ENCODE data around the gene TAF4B. TPM values are rescaled to one million over a fixed set of nuclear protein-coding genes. Genes with fewer than 3 reads are reported as not detected.

Gene TAF4B
- total and polyA plus RNA-seq, 2 of the 8 experiments (the other 6 are each of a cell fraction or from before 2014, with no cell fraction given), result 9.3 to 19.8 TPM

DNA sequence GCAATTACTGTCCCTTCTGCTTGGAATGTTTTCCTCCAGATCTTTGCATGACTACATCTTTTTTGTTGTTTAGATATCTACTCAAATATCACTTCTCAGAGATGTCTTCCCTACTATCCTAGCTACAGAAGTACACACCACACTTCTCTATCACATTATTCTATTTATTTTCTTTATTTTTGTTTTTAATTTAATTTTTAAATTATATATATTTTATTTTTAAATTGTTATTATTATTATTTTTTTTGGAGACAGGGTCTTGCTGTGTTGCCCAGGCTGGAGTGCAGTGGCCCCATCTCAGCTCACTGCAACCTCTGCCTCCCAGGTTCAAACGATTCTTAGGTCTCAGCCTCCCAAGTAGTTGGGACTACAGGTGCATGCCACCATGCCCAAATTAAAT is 106.7 kb downstream of the TAF4B start:
- H3K4ac ChIP-seq (replicated peaks; ENCODE audit: insufficient read length, low read depth, low read length), result no peak overlapping the region
- no peaks in the 10 kb centered on the region for H3K9me3 ChIP-seq (ENCODE audit: insufficient read depth in 2 of 2, low read depth in 1 of 2, low read length in 1 of 2)
- H2BK12ac ChIP-seq (ENCODE audit: low read depth, low read length), result no peak overlapping the region
- H3K4me1 ChIP-seq (replicated peaks in 1 of 4; ENCODE audit: control insufficient read depth in 3 of 4, insufficient read depth in 4 of 4, low read length in 3 of 4), result no peaks in the 10 kb centered on the region; a peak in 1 of 7 replicates
- no peak overlapping the region for H3K56ac ChIP-seq (replicated peaks; ENCODE audit: insufficient read length, low read depth, low read length)
- no peaks in the 10 kb centered on the region for H3K79me2 ChIP-seq (ENCODE audit: control insufficient read depth in 1 of 2, insufficient read depth in 2 of 2, low read length in 2 of 2)
- FAIRE-seq (no peak), DNase-seq (ENCODE audit: low read depth in 1 of 2, low spot score in 2 of 2) (no peak)
- no peak overlapping the region for H2BK120ac ChIP-seq (replicated peaks; ENCODE audit: low read depth, low read length)
- H2AFZ ChIP-seq (ENCODE audit: low read length), result no peak overlapping the region
- no peak overlapping the region for H3K9ac ChIP-seq (replicated peaks in 1 of 4; ENCODE audit: extremely low read depth in 1 of 4, low read depth in 3 of 4, low read length in 3 of 4)
- no peak overlapping the region for H2BK5ac ChIP-seq (ENCODE audit: low read depth, low read length)
- no peak overlapping the region for H2BK15ac ChIP-seq (ENCODE audit: low read length)
- no peak overlapping the region for H3K14ac ChIP-seq (ENCODE audit: insufficient read length)
- peaks cover under 1 to 8% (median 5%) of the 10 kb centered on the region in 4 experiments; a peak in 5 of 8 replicates for H3K36me3 ChIP-seq (ENCODE audit: control insufficient read depth in 2 of 4, insufficient read depth in 4 of 4, low read length in 3 of 4)
- H3K23ac ChIP-seq (ENCODE audit: insufficient read length), result no peak overlapping the region
- no peak overlapping the region for H2AK5ac ChIP-seq (ENCODE audit: low read depth, low read length)
- no peak overlapping the region for H4K8ac ChIP-seq (ENCODE audit: extremely low read depth, insufficient read depth, low read length)
- no peak overlapping the region for H3K4me3 ChIP-seq (ENCODE audit: extremely low read depth in 1 of 4, insufficient read depth in 2 of 4, low read depth in 3 of 4, low read length in 4 of 4)
- no peaks in the 10 kb centered on the region; the same call in none of the 2 replicates for H3K79me1 ChIP-seq (ENCODE audit: low read depth, low read length)
- ChIA-PET POLR2A (ENCODE audit: partially characterized antibody) (no interaction called here), CTCF (ENCODE audit: partially characterized antibody) (no interaction called here)
- H2BK20ac ChIP-seq (ENCODE audit: low read length), result no peak overlapping the region
- H3K23me2 ChIP-seq (ENCODE audit: low read depth, low read length), result peaks cover 2% of the 10 kb centered on the region; the same call in 1 of the 2 replicates
- no peak overlapping the region for H4K91ac ChIP-seq (replicated peaks; ENCODE audit: insufficient read length, low read length)
- H4K5ac ChIP-seq (ENCODE audit: insufficient read length, low read depth, low read length), result no peak overlapping the region
- no peaks in the 10 kb centered on the region for H3K27me3 ChIP-seq (replicated peaks in 1 of 4; ENCODE audit: control insufficient read depth in 3 of 4, extremely low read depth in 1 of 4, insufficient read depth in 3 of 4, low read length in 3 of 4)
- H3K27ac ChIP-seq (ENCODE audit: low read depth, low read length), result no peak overlapping the region
- no peak overlapping the region for H3K18ac ChIP-seq (ENCODE audit: extremely low read depth, low read length)
- no peak overlapping the region for H3K4me2 ChIP-seq (ENCODE audit: insufficient read depth in 1 of 2, low read depth in 2 of 2, low read length in 2 of 2)
- 100% methylated on average over 1 of the region's 1 CpG; no CpG with 5 or more reads in 1 of the 2 experiments for WGBS, 2 experiments (ENCODE audit: extremely low coverage in 1 of 2, insufficient coverage in 1 of 2, insufficient read length in 1 of 2, insufficient replicate concordance in 2 of 2, low coverage in 1 of 2, low lambda C conversion rate in 2 of 2, missing lambda C conversion rate in 1 of 2)
- no peaks in the 10 kb centered on the region for H4K20me1 ChIP-seq (replicated peaks in 1 of 2; ENCODE audit: control insufficient read depth in 1 of 2, insufficient read depth in 2 of 2, low read length in 2 of 2)
- TF ChIP-seq SP4 (IDR thresholded peaks at IDR 0.05; ENCODE audit: low read length), result no peak
- TF ChIP-seq POLR2AphosphoS5 (IDR thresholded peaks at IDR 0.05; ENCODE audit: low read depth, low read length), result no peak
- TF ChIP-seq GTF2F1 (IDR thresholded peaks at IDR 0.05; ENCODE audit: borderline replicate concordance, low read depth, low read length), result no peak
- TF ChIP-seq SRF (IDR thresholded peaks at IDR 0.05; ENCODE audit: low read depth, low read length), result no peak
- no peak for TF ChIP-seq ZNF274 (IDR thresholded peaks at IDR 0.05; ENCODE audit: borderline replicate concordance, extremely low read depth, low read length)
- TF ChIP-seq EZH2 (IDR thresholded peaks at IDR 0.05; ENCODE audit: low read depth, low read length, severe bottlenecking), result no peak
- no peak for TF ChIP-seq CTBP2 (IDR thresholded peaks at IDR 0.05; ENCODE audit: borderline replicate concordance, insufficient read depth, insufficient read length, low read length)
- no peak for TF ChIP-seq TCF12 (IDR thresholded peaks at IDR 0.05; ENCODE audit: low read depth, low read length)
- TF ChIP-seq BCL11A (IDR thresholded peaks at IDR 0.05; ENCODE audit: low read depth in 2 of 2, low read length in 2 of 2), result no peak
- no peak for TF ChIP-seq KDM4A (IDR thresholded peaks at IDR 0.05; ENCODE audit: low read depth, low read length, severe bottlenecking)
- no peak for TF ChIP-seq NANOG (IDR thresholded peaks at IDR 0.05; ENCODE audit: insufficient read depth, low read depth, low read length, poor library complexity, severe bottlenecking)
- TF ChIP-seq POLR2A (IDR thresholded peaks at IDR 0.05; ENCODE audit: control extremely low read depth in 1 of 2, low read depth in 2 of 2, low read length in 2 of 2), result no peak
- no peak for TF ChIP-seq JUN (IDR thresholded peaks at IDR 0.05; ENCODE audit: low read depth, low read length)
- TF ChIP-seq JUND (IDR thresholded peaks at IDR 0.05; ENCODE audit: low read length), result no peak
- TF ChIP-seq TAF7 (optimal IDR thresholded peaks at IDR 0.05; ENCODE audit: borderline replicate concordance, low read depth, low read length), result no peak
